H1 (cell line): ENCODE measurements around the gene CACUL1.

Experiments used
- CBX8 ChIP-seq: fragments of 300-800, 300-1000 bp; sonication (generic); IDR thresholded peaks from 2 replicates; pipeline ENCODE4 v1.7.1; 2016; ENCODE audit warnings: low read depth, low read length, borderline replicate concordance
- CHD2 ChIP-seq: IDR thresholded peaks from 2 replicates; pipeline ENCODE4 v1.6.1; 2012; ENCODE audit warnings: low read length, improper control_type of control experiment
- CREB1 ChIP-seq: IDR thresholded peaks from 2 replicates; pipeline ENCODE4 v1.6.1; 2012; ENCODE audit warnings: inconsistent platforms
- GABPA ChIP-seq: IDR thresholded peaks from 2 replicates; pipeline ENCODE4 v1.6.1; 2011; ENCODE audit warnings: mild to moderate bottlenecking, low read length, moderate library complexity, borderline replicate concordance; ENCODE audit not compliant: insufficient read depth
- POLR2A ChIP-seq, 2 experiments: IDR thresholded peaks; 1 replicate in 1 of 2; 2 replicates in 1 of 2; pipeline ENCODE4 v1.6.1; 2011; ENCODE audit warnings: low read depth in 2 of 2, low read length in 2 of 2, mild to moderate bottlenecking in 2 of 2; ENCODE audit errors: control extremely low read depth in 1 of 2
- TF ChIP-seq, protein P1 (sequence below), 3 experiments: IDR thresholded peaks; 1 replicate in 2 of 3; 2 replicates in 1 of 3; pipeline versions ENCODE4 v1.5.1 to v1.6.1; 2011; ENCODE audit warnings: low read length in 3 of 3, mild to moderate bottlenecking in 3 of 3, inconsistent platforms in 2 of 3, low read depth in 1 of 3, moderate library complexity in 1 of 3; ENCODE audit not compliant: insufficient read depth in 1 of 3; ENCODE audit errors: control extremely low read depth in 1 of 3
- TF ChIP-seq, protein P2 (sequence below): IDR thresholded peaks from 2 replicates; pipeline ENCODE4 v1.6.1; 2011; ENCODE audit warnings: low read length, improper control_type of control experiment

DNA sequence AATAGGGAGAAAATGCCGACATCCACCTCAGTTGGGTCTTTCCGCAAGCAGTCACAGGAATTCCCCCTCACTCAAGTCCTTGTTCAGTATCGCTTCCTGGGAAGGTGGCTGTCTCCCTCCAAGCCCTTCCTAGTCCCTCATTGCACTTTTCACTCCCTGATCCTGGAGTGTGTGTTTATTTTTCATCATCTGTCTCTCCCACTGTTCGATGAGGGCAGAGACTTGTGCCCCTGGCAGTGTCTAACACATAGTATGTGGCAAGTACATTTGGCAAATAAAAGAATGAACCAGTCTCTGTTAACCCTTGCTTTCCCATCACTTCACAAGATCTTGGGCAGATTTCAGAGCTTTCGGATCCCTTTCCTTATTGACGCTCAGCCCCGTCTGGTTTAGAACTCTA, 24.0 kb upstream of the CACUL1 start:
- TF ChIP-seq POLR2A (IDR thresholded peaks at IDR 0.05; ENCODE audit: control extremely low read depth in 1 of 2, low read depth in 2 of 2, low read length in 2 of 2) = no peak
- TF ChIP-seq, protein P1, sequence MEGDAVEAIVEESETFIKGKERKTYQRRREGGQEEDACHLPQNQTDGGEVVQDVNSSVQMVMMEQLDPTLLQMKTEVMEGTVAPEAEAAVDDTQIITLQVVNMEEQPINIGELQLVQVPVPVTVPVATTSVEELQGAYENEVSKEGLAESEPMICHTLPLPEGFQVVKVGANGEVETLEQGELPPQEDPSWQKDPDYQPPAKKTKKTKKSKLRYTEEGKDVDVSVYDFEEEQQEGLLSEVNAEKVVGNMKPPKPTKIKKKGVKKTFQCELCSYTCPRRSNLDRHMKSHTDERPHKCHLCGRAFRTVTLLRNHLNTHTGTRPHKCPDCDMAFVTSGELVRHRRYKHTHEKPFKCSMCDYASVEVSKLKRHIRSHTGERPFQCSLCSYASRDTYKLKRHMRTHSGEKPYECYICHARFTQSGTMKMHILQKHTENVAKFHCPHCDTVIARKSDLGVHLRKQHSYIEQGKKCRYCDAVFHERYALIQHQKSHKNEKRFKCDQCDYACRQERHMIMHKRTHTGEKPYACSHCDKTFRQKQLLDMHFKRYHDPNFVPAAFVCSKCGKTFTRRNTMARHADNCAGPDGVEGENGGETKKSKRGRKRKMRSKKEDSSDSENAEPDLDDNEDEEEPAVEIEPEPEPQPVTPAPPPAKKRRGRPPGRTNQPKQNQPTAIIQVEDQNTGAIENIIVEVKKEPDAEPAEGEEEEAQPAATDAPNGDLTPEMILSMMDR (IDR thresholded peaks at IDR 0.05; ENCODE audit: control extremely low read depth in 1 of 3, insufficient read depth in 1 of 3, low read depth in 1 of 3, low read length in 3 of 3) = no peak
- no peak for TF ChIP-seq GABPA
- no peak for TF ChIP-seq CHD2
- TF ChIP-seq CBX8 = no peak
- TF ChIP-seq, protein P2, sequence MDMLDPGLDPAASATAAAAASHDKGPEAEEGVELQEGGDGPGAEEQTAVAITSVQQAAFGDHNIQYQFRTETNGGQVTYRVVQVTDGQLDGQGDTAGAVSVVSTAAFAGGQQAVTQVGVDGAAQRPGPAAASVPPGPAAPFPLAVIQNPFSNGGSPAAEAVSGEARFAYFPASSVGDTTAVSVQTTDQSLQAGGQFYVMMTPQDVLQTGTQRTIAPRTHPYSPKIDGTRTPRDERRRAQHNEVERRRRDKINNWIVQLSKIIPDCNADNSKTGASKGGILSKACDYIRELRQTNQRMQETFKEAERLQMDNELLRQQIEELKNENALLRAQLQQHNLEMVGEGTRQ = no peak
- no peak for TF ChIP-seq CREB1
